PC-9 (cell line): Measurements from ENCODE around the gene CSGALNACT2. TPM values are rescaled to one million over a fixed set of nuclear protein-coding genes. Genes with fewer than 3 reads are reported as not detected.

ENCODE experiments used
- BruUV-seq: library from RNA; stranded (reverse); fragments of 400-500 nt; replicated peaks from 2 replicates; lab custom pipeline; 2021; lab: Mats Ljungman, UMichigan
- CTCF ChIA-PET: fragments of 300-600 bp; sonication (Branson Sonifier 250); formaldehyde crosslinking; loops from one replicate; lab custom pipeline; 2022; ENCODE audit warnings: antibody characterized with exemption; lab: Charles Lee
- POLR2A ChIA-PET: fragments of 300-600 bp; sonication (Branson Sonifier 250); formaldehyde crosslinking; loops from one replicate; lab custom pipeline; 2022; ENCODE audit warnings: antibody characterized with exemption; ENCODE audit not compliant: unreplicated experiment; lab: Charles Lee
- DNase-seq, 2 experiments: peaks; one replicate each; pipeline versions ENCODE4 v3.0.0 to v3.0.0-alpha.2; 2015 to 2022; ENCODE audit warnings: mixed read lengths in 1 of 2
- H2AFZ ChIP-seq: fragments of 200-600 bp; sonication (generic); 2 replicates; pipeline ENCODE4 v1.8.1; 2017; ENCODE audit warnings: antibody characterized with exemption
- H3F3A ChIP-seq: fragments of 200-600 bp; sonication (generic); 2 replicates; pipeline ENCODE4 v1.8.1; 2017; ENCODE audit warnings: antibody characterized with exemption, mild to moderate bottlenecking, low read depth; ENCODE audit not compliant: insufficient read depth
- H3K27ac ChIP-seq: fragments of 200-600 bp; sonication (generic); 2 replicates; pipeline ENCODE4 v1.6.1; 2016; ENCODE audit warnings: mixed run types
- H3K27me3 ChIP-seq: fragments of 200-600 bp; sonication (generic); 2 replicates; pipeline ENCODE4 v1.6.1; 2016; ENCODE audit warnings: low read depth, mixed run types; ENCODE audit not compliant: insufficient read depth
- H3K36me3 ChIP-seq: fragments of 200-600 bp; sonication (generic); 2 replicates; pipeline ENCODE4 v1.6.1; 2016; ENCODE audit warnings: low read depth, mixed run types
- H3K4me1 ChIP-seq: fragments of 200-600 bp; sonication (generic); replicated peaks from 2 replicates; pipeline ENCODE4 v1.6.1; 2016; ENCODE audit warnings: mixed run types; ENCODE audit not compliant: insufficient read depth
- H3K4me2 ChIP-seq: fragments of 200-600 bp; sonication (generic); 2 replicates; pipeline ENCODE4 v1.6.1; 2017; ENCODE audit warnings: mixed run types
- H3K4me3 ChIP-seq: fragments of 200-600 bp; sonication (generic); 2 replicates; pipeline ENCODE4 v1.6.1; 2016; ENCODE audit warnings: mixed run types
- H3K79me2 ChIP-seq: fragments of 200-600 bp; sonication (generic); 2 replicates; pipeline ENCODE4 v1.6.1; 2017; ENCODE audit warnings: low read depth, mixed run types
- H3K9me2 ChIP-seq: fragments of 200-600 bp; sonication (generic); 2 replicates; pipeline ENCODE4 v1.8.1; 2017; ENCODE audit warnings: mild to moderate bottlenecking; ENCODE audit not compliant: insufficient read depth
- H3K9me3 ChIP-seq: fragments of 200-600 bp; sonication (generic); 2 replicates; pipeline ENCODE4 v1.8.1; 2016; ENCODE audit warnings: low read depth; ENCODE audit not compliant: insufficient read depth
- H4K20me1 ChIP-seq: fragments of 200-600 bp; sonication (generic); 2 replicates; pipeline ENCODE4 v1.8.1; 2017; ENCODE audit not compliant: insufficient read depth
- EZH2 ChIP-seq: fragments of 200-600 bp; sonication (generic); IDR thresholded peaks from 2 replicates; pipeline ENCODE4 v1.8.0; 2017; ENCODE audit warnings: antibody characterized with exemption, low read depth
- intact Hi-C: fragments of 100-400 bp; cut with micrococcal nuclease; formaldehyde crosslinking; loops from one replicate; pipeline ENCODE4 v1.10.0; 2022; ENCODE audit not compliant: unreplicated experiment
- total RNA-seq: library from RNA; stranded (reverse); gene quantifications from 2 replicates; pipeline ENCODE4 v1.2.3, GENCODE V29; 2021
- TF ChIP-seq, protein P1 (sequence below): fragments of 200-600 bp; sonication (generic); conservative IDR thresholded peaks from 2 replicates; pipeline ENCODE4 v1.6.1; 2017; ENCODE audit warnings: mixed run types, antibody characterized with exemption, mild to moderate bottlenecking, moderate library complexity

Gene CSGALNACT2
- total RNA-seq, 1 experiment from 2014 or later: 7.2 TPM

DNA sequence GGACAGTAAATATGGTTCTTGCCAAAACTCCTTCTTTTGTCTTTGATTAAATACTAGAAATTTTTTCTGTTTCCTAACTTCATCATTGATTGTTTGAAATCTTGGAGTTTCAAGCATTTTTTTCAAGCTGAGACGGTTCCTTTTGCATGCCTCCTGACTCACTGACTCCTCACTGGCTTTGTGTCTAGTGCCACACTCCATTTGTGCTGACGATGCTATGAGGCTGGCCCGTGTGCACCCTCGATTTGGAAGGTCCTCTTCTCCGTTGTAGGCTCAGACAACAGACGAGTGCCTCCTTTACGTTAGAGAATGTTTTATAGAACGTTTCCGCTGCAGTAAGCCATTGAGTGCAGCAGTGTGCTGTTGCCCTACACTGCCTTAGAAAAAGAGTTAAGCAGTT, 10.8 kb upstream of the CSGALNACT2 start:
- intact Hi-C loops: no loop called here
- no TSS peak for BruUV-seq
- ChIA-PET POLR2A (no interaction called here), CTCF (no interaction called here)
- Histone ChIP-seq H3K9me3 (no peaks in the 10 kb centered on the region), H3K79me2 (no peaks in the 10 kb centered on the region), H3K4me1 (peaks cover 15% of the 10 kb centered on the region), H4K20me1 (no peaks in the 10 kb centered on the region), H3K36me3 (no peaks in the 10 kb centered on the region), H3K4me2 (no peak overlapping the region), H3K9me2 (no peaks in the 10 kb centered on the region), H2AFZ (no peak overlapping the region), H3K4me3 (no peak overlapping the region), H3K27ac (no peak overlapping the region), H3K27me3 (0 out of 2 replicates have a peak, but pooled peaks cover 2% of the 10 kb centered on the region), H3F3A (no peaks in the 10 kb centered on the region)
- TF ChIP-seq, protein P1, sequence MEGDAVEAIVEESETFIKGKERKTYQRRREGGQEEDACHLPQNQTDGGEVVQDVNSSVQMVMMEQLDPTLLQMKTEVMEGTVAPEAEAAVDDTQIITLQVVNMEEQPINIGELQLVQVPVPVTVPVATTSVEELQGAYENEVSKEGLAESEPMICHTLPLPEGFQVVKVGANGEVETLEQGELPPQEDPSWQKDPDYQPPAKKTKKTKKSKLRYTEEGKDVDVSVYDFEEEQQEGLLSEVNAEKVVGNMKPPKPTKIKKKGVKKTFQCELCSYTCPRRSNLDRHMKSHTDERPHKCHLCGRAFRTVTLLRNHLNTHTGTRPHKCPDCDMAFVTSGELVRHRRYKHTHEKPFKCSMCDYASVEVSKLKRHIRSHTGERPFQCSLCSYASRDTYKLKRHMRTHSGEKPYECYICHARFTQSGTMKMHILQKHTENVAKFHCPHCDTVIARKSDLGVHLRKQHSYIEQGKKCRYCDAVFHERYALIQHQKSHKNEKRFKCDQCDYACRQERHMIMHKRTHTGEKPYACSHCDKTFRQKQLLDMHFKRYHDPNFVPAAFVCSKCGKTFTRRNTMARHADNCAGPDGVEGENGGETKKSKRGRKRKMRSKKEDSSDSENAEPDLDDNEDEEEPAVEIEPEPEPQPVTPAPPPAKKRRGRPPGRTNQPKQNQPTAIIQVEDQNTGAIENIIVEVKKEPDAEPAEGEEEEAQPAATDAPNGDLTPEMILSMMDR: no peak
- TF ChIP-seq EZH2: no peak
- no peak for DNase-seq

- no peaks in the 10 kb centered on the region for H3K9me2 ChIP-seq
- no peak for DNase-seq
- H3K9me3 ChIP-seq: no peaks in the 10 kb centered on the region
- POLR2A ChIA-PET: no interaction called here
- no peaks in the 10 kb centered on the region for H3F3A ChIP-seq
- H3K27me3 ChIP-seq: 0 out of 2 replicates have a peak, but pooled peaks cover 2% of the 10 kb centered on the region
- H4K20me1 ChIP-seq: no peaks in the 10 kb centered on the region
- H3K36me3 ChIP-seq: no peaks in the 10 kb centered on the region
- H3K27ac ChIP-seq: no peak overlapping the region
- no peak overlapping the region for H2AFZ ChIP-seq
- no peaks in the 10 kb centered on the region for H3K79me2 ChIP-seq
- no peak overlapping the region for H3K4me2 ChIP-seq
- no peak overlapping the region for H3K4me3 ChIP-seq
- peaks cover 15% of the 10 kb centered on the region for H3K4me1 ChIP-seq
- intact Hi-C loops: no loop called here
- CTCF ChIA-PET: no interaction called here
- no peak for TF ChIP-seq EZH2
- TF ChIP-seq, protein P1: no peak
- no TSS peak for BruUV-seq
These were observed 9.9 kb upstream of the CSGALNACT2 start for GRCh38 chr10:43128331-43128730.

DNA sequence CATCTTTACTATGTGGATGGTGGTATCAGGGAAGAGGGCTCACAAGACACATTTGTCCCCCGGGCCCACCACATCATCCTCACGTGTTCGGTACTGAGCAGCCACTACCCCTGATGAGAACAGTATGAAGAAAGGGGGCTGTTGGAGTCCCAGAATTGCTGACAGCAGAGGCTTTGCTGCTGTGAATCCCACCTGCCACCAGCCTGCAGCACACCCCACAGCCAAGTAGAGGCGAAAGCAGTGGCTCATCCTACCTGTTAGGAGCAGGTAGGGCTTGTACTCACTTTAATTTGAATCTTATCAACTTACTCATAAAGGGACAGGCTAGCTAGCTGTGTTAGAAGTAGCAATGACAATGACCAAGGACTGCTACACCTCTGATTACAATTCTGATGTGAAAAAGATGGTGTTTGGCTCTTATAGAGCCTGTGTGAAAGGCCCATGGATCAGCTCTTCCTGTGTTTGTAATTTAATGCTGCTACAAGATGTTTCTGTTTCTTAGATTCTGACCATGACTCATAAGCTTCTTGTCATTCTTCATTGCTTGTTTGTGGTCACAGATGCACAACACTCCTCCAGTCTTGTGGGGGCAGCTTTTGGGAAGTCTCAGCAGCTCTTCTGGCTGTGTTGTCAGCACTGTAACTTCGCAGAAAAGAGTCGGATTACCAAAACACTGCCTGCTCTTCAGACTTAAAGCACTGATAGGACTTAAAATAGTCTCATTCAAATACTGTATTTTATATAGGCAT, 9.1 kb upstream of the CSGALNACT2 start:
- H3K9me3 ChIP-seq: no peaks in the 10 kb centered on the region
- H3K27me3 ChIP-seq: 0 out of 2 replicates have a peak, but pooled peaks cover 2% of the 10 kb centered on the region
- no peaks in the 10 kb centered on the region for H3K79me2 ChIP-seq
- no peak overlapping the region for H3K4me3 ChIP-seq
- H3K4me2 ChIP-seq: peak overlapping the region; percentile 32
- POLR2A ChIA-PET: interaction anchor here (0.6 kb wide), 3 partner anchors 9 to 478 kb away, joined by 3 to 7 read pairs (median 3); partner anchors contain the start of gene CSGALNACT2
- peak; percentile 40 to 79 for DNase-seq
- no peak overlapping the region for H2AFZ ChIP-seq
- H3K27ac ChIP-seq: no peak overlapping the region
- CTCF ChIA-PET: no interaction called here
- intact Hi-C loops: no loop called here
- peaks cover 15% of the 10 kb centered on the region for H3K4me1 ChIP-seq
- TF ChIP-seq EZH2: no peak
- TF ChIP-seq, protein P1: no peak
- no peaks in the 10 kb centered on the region for H3K36me3 ChIP-seq
- no TSS peak for BruUV-seq
- H4K20me1 ChIP-seq: no peaks in the 10 kb centered on the region
- H3K9me2 ChIP-seq: no peaks in the 10 kb centered on the region
- H3F3A ChIP-seq: peaks cover 3% of the 10 kb centered on the region; the same call in 1 of the 2 replicates
